NOMO-1 (cell line): ENCODE results near the gene MED10.
A peak's percentile ranks its signal among the peaks of the same experiment; 100 is the strongest.

Source experiments
- DNase-seq, 2 experiments: peaks; one replicate each; lab custom pipeline; 2025; ENCODE audit not compliant: unreplicated experiment in 2 of 2; lab: John Stamatoyannopoulos, UW

MED10 gene

DNA sequence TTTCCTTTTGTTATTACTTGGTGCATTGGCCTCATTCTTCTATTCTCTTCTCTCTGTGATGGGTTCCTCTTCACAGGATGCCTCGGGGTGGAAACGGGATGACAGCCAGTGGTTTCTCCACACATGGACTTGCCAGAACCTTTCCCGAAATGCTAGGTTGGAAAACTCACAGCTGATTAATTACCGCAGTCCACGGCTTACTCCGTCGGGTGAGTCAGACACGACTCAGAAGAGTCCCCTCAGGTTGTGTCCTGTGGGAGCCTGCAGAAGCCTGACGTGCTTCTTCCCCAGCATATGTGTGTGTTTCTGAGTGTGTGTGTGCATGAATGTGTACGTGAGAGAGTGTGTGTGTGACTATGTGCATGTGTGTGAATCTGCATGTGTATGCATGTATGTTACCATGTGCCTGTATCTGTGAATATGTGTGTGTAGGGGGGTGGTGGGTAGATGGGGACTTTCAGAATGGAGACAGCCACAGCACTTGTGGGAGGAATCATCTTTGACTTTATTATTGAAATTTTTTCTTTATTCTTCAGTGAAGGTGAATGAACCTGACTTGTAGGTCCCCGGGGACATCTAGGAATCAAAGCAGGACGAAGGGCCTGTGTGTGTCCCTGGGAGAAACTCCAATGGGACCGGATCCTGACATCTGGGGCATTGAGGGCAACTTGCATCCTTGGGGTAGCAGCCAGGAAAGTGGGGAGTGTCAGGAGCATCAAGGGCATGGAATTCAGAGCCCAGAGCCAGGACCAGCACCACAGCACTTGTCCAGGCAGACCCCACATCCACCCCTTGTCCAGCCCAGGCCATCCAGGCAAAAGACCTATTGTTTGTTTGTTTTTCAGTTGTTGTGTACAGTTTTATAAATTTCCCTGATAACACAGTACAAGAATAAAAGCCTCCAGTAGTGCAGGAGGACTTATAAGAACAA, 21.9 kb upstream of the MED10 start:
- no peak for DNase-seq

DNA sequence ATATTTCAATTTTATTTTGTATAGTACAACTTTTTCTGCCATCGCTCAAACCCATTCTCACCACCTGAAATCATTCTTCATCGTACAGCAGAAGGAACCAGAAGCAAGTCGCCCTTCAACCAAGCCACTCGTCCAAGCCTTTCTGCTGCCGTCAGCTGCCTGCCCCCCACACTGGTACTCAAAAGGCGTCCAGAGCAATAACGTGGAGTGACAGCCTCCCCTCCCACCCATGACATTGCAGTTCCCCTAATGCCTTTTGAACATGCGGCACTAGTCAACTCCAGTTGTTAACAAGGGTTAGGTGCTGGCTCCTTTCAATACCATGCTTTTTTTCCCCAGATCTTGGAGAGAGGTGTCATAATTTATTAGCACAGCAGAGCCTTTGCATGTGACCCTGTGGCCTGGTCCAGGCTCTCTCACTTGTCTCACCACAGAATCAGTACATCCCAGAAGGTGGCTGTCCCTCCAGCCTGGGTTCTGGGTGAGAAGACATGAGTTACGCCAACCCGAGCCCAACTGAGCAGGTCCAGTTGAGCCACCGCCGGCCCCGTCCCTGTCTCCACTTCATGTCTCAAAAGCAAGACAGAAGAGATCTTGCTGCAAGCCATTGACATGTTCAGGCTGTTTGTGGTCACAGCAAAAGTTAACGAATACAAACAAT, 20.4 kb upstream of the MED10 start:
- no peak for DNase-seq

DNA sequence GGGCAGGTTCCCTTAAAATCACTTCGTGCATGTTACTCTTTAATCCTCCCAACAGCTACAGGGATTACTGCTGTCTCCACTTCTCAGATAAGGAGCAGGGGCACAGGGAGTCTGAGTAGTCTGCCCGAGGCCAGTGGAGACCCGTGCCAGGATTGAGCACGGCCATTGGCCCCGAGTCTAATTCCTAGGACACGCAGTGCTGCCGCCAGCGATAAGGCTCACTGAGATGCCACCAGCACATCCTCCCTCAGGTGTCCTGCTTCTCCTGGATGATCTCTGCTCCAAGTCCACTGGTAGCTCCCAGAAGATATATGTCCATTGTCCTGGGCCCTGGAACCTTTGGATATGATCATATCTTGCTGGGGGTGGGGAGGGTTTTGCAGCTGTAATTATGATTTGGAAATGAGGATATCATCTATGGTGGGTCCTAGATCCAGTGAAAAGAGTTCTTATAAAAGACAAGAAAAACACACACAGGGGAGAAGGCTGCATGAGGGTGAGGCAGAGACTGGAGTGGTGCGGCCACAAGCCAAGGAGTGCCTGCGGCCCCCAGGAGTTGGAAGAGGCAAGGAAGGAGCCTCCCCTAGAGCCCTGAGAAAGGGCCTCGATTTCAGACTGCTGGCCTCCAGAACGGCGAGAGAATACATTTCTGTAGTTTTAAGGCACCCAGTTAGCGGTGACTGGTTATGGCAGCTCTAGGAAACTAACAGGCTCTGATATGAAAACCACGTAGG, 19.4 kb upstream of the MED10 start:
- no peak for DNase-seq

DNA sequence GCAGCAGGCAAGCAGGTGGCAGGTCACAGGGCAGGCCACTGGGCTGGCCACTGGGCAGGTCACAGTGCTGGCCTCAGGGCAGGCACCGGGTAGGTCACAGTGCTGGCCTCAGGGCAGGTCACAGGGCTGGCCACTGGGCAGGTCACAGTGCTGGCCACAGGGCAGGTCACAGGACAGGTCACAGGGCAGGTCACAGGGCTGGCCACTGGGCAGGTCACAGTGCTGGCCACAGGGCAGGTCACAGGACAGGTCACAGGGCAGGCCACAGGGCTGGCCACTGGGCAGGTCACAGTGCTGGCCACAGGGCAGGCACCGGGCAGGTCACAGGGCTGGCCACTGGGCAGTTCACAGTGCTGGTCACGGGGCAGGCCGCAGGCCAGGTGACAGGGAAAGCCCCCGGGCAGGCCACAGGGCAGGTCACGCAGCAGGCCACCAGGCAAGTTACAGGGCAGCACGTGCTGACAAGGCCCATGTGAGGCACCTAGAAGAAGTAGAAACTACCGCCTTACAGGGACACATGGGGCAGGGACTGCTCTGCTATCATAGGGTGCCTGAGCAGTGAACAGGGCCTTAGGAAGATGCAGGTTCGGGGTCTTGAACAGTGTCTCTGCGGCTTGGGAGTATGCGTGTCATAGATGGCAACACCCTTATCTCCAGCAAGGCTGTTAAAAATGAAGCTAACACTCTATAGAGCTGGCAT, 18.6 kb upstream of the MED10 start:
- no peak for DNase-seq

DNA sequence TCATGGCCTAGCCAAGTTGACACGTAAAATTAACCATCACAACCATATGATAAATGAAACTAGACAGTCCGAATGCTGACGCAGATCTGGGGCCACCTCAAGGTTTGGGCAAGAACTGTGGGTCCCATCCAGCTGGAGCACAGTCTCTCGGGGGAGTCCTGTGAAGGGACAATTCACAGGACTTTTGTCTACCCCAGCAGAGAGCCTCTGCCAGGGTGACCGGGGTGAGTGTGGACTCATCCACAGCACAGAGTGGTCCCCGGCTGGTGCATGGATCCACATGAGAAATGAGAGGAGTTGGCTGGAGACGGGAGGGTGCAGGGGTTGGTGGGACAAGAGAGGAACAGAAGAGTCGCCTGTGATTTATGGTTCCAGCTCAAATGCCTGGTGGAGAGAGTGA, 17.7 kb upstream of the MED10 start:
- DNase-seq: no peak

DNA sequence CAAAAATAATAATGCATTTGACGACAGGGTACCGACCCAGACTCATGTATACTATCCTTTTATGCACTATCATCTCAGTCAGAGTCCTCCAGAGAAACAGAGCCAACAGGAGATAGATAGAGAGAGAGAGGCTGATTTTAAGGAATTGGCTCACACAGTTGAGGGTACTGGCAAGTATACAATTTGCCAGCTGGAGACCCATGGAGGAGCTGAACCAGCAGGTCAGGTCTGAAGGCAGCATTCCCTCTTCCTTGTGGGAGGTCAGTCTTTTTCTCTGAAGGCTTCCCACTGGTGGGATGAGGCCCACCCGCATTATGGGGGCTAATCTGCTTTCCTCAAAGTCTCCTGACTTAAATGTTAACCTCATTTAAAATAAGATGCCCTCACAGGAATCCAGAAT, 17.3 kb upstream of the MED10 start:
- DNase-seq: no peak

DNA sequence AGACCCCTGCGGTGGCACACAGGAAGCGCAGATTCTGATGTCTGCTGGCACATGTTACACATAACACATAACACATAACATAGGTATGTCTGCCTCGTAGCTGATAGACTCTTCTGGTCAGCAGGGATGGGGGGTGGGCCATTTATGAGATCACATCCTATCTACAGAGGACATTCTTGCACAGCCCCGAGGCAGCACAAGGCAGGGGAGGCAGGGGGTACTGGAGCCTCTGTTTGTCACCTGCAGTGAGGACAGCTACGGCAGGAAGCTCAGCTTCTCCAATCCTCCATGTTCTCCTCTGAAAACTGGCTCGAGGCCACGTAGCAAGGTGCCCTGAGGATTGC, 16.7 kb upstream of the MED10 start:
- DNase-seq: no peak

DNA sequence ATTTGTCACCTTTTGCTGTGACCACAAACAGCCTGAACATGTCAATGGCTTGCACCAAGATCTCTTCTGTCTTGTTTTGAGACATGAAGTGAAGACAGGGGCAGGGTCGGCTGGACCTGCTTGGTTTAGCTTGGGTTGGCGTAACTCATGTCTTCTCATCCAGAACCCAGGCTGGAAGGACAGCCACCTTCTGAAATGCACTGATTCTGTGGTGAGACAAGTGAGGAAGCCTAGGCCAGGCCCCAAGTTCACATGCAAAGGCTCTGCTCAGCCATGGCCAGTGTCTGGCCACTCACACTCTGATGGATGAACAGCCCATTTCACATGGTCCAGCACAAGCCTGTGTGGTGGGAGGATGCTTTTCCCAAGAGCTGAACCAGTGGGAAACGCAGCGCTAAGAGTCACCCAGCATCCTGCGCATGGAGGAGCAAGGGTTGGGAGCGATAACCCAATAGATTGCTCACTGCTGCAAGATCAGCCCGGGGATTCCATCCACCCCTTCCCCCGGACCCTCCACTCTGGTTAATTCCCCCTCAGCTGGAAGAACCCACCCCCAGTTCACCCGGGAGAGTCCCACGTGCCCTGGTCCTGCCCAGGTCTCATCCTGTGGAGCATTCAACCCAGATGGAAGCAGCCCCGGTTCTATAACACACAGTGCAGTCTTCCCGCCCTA, 16.2 kb upstream of the MED10 start:
- DNase-seq: no peak

DNA sequence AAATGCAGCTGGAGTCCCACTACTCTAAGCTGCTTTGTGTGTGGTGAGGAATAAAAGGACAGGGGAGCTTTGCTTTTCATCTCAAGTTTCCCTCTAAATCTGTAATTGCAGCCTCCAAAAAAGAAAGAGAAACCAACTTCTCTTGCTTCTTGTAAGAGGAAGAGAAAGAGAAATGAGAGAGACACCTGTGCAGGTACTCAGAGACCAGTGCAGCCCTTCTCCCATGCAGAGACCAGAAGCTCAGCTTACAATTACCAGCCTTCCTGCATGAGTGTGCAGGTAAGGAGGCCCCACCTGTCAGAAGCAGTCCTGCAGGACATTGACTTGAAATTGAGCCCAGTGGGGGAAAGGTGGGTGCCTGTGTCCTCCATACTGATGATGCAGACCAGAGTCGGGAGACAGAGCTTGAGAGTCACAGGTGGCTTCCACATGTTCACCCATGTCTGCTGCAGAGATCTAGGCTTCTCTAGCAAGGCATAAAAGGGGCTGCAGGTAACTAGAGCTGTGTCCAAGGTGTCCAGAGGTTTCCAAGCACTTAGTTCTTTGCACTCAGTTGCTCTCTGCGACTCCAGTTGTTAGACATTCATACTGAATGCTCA, 15.3 kb upstream of the MED10 start:
- DNase-seq: no peak

DNA sequence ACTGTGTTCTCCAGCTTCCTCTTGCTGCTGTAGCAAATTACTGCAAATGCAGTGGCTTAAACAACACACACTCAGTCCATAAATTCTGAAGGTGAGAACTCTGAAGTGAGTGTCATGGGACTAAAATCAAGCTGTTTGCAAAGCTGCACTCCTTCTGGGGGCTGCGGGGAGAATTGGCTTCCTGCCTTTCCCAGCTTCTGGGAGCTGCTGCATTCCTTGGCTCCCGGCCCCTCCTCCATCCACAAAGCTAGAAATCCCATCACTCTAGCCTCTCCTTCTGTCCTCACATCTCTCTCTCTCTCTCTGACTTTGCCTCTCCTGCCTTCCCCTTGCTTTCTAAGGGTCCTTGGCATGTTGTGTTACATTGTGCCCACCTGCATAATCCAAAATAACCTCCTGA, 14.2 kb upstream of the MED10 start:
- no peak for DNase-seq

DNA sequence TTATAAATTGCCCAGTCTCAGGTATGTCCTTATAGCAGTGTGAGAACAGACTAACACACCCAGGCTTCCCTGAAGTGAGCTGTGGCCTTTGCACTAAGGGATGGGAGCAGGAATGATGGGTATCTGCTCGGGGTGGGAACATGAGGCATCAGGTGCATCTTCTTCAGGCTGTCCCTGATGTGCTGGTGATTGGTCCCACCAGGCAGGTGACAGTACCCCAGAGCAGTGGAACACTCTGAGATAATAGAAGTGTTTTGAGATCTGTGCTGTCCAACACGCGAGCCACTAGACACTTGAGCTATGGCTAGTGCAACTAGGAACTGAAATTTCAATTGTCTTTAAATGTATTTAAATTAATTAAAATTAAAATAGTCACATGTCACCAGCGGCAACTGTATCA, 12.8 kb upstream of the MED10 start:
- no peak for DNase-seq

DNA sequence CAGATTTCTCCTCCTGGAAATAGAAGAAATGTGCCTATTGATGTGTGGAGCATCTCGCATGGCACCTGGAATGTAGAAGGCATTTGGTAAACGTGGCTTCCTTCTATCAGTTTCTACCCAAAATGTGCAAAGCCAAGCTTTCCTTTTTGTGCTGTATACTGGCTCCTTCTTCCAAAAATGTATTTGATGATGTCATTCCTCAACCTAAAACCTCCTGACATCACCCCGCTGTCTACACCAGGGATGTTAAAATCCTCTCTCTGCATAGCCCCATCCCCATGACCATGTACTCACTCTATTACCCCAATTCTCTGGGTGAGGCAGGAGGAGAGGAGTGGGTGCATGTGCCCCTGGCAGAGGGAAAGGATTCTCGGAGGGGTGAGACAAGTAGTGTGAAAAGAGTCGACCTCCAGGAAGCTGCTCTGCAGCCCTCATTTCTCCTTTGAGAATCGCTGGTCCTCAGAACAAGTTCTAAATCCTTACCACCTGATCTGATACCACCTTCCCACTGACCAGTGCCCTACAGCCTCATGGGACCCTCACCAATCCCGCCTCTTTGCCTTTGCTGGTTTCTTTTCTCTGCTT, 11.7 kb upstream of the MED10 start:
- no peak for DNase-seq

DNA sequence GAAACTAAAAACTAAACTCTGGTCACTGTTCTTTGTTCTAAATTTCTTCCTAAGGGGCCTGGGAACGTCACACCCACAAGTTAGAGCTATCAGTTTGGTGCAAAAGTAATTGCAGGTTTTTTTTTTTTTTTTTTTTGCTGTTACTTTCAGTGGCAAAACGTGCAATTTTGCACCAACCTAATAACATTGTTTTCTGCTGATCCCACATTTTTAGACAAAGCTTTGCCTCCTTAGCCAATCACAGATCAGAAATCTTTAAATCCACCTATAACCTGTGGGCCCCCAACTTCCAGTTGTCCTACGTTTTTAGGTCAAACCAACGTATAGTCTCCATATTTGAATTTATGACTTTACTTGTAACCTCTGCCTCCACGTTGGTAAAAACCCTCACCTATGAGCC, 11.1 kb upstream of the MED10 start:
- DNase-seq: no peak

DNA sequence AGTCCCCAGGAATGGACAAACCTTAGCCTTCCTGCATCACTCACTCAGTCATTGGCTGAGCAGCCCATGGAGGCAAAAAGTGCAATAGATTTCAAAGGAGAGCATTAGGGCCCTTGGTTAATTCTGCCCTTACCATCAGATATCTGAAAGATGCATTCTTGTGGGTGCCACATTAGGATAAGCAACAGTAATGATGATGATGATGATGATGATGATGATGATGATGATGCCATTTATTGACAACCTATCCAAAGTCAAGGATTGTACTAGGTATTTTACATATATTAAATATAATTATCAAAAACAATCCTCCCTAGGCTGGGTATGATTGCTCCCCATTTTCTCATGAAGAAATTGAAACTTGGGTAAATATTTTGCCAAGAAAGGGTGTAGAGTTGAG, 9.6 kb upstream of the MED10 start:
- DNase-seq: no peak

DNA sequence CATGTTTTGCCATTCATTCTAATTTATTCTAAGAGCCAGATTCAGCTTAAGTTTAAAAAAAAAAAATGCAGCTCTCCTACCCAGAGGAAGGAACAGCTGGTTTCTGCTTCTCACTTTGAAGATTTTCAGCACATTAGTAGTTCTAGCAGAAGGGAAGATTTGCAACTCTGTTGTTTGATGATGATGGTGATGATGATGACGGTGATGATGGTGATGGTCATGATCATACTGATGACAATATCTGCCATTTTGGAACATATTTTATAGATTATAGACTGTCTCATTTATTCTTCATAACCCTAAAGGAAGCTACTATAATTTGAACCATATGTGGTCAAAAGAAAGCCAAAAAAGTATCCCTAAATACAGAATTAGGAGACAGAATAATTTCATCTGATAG, 7.9 kb upstream of the MED10 start:
- no peak for DNase-seq

DNA sequence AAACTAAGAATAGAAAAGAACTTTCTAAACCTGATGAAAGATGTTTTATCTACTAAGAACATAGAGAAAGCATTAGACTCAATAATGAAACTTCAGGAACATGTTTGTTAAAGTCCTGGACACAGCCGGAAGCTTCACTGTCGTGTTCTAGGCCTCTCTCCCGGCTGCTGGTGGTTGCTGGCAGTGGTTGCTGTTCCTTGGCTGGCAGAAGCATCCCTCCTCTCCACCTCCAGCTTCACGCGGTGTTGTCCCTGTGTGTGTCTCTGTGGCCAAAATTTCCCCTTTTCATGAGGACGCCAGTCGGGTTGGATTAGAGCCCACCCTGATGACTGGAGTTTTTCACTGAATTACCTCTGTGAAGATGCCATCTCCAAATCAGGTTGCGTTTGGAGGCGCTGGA, 6.5 kb upstream of the MED10 start:
- DNase-seq: no peak

DNA sequence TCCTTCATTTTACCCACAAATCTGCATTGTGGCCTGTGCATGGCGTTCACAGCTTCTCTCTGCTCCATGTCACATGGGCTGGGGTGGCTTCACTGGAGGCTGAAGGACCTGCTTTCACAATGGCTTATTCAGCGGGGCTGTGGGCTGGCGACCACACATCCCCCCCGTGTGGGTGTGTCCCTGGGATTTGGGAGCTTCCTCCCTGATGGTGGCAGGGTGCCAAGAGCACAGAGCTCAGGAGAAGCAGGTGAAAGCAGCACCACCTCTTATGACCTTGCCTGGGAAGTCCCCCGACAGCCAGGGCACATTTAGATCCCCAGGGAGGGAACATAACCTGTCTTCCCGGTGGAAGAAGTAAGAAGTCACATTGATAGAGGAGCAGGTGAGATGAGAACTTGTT, 5.0 kb upstream of the MED10 start:
- no peak for DNase-seq

DNA sequence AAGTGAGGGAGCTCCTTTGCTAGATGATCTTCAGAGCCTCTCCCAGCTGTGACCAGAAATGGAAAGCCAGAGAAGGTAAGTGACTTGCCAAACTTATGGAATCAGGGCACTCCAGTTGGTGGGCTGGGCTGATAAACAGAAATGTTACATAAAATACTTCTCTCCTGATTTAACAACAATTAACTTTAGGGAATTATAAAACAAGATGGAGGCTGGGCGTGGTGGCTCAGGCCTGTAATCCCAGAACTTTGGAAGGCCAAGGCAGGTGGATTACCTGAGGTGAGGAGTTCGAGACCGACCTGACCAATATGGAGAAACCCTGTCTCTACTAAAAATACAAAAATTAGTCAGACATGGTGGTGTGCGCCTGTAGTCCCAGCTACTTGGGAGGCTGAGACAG, 899 bp upstream of the MED10 start:
- no peak for DNase-seq

DNA sequence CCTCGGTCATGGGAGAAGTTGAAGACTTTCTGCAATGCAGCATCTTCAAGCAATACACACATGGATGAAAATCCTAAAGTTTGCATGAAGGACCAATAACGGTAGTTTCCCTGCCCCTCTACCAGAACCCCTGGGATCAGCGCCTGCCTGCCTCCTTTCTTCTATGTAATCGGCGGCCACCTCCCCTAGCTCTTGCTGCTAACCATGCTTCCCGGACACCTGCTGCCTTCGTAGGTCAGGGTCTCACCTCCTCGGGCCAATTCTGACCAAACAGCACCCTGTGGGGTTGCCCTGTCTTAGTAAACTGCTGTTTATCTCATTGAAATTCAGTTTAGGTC, 388 bp upstream of the MED10 start:
- DNase-seq: no peak

DNA sequence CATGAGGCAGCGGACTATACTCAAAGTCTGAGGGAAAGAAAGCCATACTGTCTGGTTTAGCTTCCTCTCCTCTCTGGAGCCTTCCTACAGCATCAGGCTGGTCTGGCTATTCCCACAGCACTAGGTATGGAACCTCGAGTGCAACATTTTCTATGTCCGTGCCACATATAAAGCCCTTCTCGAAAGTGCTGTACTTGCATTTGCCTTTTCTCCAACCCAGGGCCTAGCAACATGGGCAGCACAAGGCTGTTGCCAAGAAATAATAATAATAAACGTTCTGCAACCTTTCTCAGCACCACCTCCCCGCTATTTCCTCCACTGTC, 804 bp downstream of the MED10 start:
- peak; percentile 20 to 48 for DNase-seq
